ENCODE results near the gene TLCD2. TPM values are rescaled to one million over a fixed set of nuclear protein-coding genes. Genes with fewer than 3 reads are reported as not detected.

The TLCD2 gene
- total and polyA plus RNA-seq, 2 of the 13 experiments (the other 11 are each of a cell fraction or from before 2014, with no cell fraction given), result 0.90 to 1.1 TPM

- TF ChIP-seq ZNF33A (CRISPR knock-in tag; IDR thresholded peaks at IDR 0.05; ENCODE audit: borderline replicate concordance) (no peak), CENPT (CRISPR knock-in tag; IDR thresholded peaks at IDR 0.05; ENCODE audit: low read depth) (no peak), SMYD3 (CRISPR knock-in tag; IDR thresholded peaks at IDR 0.05) (peak; percentile 42; the same call in 1 of the 2 replicates), RERE (CRISPR knock-in tag; IDR thresholded peaks at IDR 0.05; ENCODE audit: low read depth) (peak; percentile 97), USF2 (IDR thresholded peaks at IDR 0.05; ENCODE audit: low read depth, low read length) (peak; percentile 56), USF2 (CRISPR knock-in tag; IDR thresholded peaks at IDR 0.05; ENCODE audit: borderline replicate concordance) (peak; percentile 69), KLF6 (CRISPR knock-in tag; IDR thresholded peaks at IDR 0.05) (peak; percentile 59; the same call in 1 of the 2 replicates), SIX1 (CRISPR knock-in tag; IDR thresholded peaks at IDR 0.05; ENCODE audit: borderline replicate concordance) (peak; percentile 76; the same call in 1 of the 2 replicates), PBX2 (CRISPR knock-in tag; IDR thresholded peaks at IDR 0.05) (no peak), ZNF577 (CRISPR knock-in tag; IDR thresholded peaks at IDR 0.05; ENCODE audit: borderline replicate concordance, low read depth) (no peak), ZC3H13 (CRISPR knock-in tag; IDR thresholded peaks at IDR 0.05) (no peak; the same call in none of the 2 replicates), KDM6A (CRISPR knock-in tag; IDR thresholded peaks at IDR 0.05; ENCODE audit: low read depth) (peak; percentile 96), ZNF350 (CRISPR knock-in tag; IDR thresholded peaks at IDR 0.05; ENCODE audit: borderline replicate concordance, low read depth) (peak; percentile 95), SAP130 (CRISPR knock-in tag; IDR thresholded peaks at IDR 0.05; ENCODE audit: low read depth) (peak; percentile 96)
- TF ChIP-seq, protein P1, sequence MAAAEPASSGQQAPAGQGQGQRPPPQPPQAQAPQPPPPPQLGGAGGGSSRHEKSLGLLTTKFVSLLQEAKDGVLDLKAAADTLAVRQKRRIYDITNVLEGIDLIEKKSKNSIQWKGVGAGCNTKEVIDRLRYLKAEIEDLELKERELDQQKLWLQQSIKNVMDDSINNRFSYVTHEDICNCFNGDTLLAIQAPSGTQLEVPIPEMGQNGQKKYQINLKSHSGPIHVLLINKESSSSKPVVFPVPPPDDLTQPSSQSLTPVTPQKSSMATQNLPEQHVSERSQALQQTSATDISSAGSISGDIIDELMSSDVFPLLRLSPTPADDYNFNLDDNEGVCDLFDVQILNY (CRISPR knock-in tag; conservative IDR thresholded peaks at IDR 0.05), result 0 out of 2 replicates have a peak, but pooled peaks have one; percentile 35
- TF ChIP-seq, protein P2, sequence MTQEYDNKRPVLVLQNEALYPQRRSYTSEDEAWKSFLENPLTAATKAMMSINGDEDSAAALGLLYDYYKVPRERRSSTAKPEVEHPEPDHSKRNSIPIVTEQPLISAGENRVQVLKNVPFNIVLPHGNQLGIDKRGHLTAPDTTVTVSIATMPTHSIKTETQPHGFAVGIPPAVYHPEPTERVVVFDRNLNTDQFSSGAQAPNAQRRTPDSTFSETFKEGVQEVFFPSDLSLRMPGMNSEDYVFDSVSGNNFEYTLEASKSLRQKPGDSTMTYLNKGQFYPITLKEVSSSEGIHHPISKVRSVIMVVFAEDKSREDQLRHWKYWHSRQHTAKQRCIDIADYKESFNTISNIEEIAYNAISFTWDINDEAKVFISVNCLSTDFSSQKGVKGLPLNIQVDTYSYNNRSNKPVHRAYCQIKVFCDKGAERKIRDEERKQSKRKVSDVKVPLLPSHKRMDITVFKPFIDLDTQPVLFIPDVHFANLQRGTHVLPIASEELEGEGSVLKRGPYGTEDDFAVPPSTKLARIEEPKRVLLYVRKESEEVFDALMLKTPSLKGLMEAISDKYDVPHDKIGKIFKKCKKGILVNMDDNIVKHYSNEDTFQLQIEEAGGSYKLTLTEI (CRISPR knock-in tag; conservative IDR thresholded peaks at IDR 0.05), result no peak
Measured at GRCh38 chr17:1736348-1737281, 26.4 kb upstream of the TLCD2 start (continued).

Measured in HepG2 (cell line).